COLO829 (cell line): ENCODE results near the gene DNAH1.

Experiments used
- DNase-seq: peaks from one replicate; pipeline ENCODE4 v3.0.0; 2012; ENCODE audit warnings: low spot score

Gene DNAH1

GRCh38 chr3:52391096-52391495, 75.0 kb downstream of the DNAH1 start:
- DNase-seq, result no peak

GRCh38 chr3:52392216-52392930, 76.3 kb downstream of the DNAH1 start:
- DNase-seq, result no peak

- DNase-seq, result no peak
Measured at GRCh38 chr3:52393131-52393807, 77.2 kb downstream of the DNAH1 start.

GRCh38 chr3:52393959-52394670, 78.0 kb downstream of the DNAH1 start:
- no peak for DNase-seq

- DNase-seq, result no peak
Measured at GRCh38 chr3:52394751-52395502, 78.8 kb downstream of the DNAH1 start.

GRCh38 chr3:52395503-52395865, 79.4 kb downstream of the DNAH1 start:
- DNase-seq, result no peak

GRCh38 chr3:52396011-52396906, 80.1 kb downstream of the DNAH1 start:
- no peak for DNase-seq

- no peak for DNase-seq
Measured at GRCh38 chr3:52396907-52397591, 80.9 kb downstream of the DNAH1 start.

GRCh38 chr3:52397676-52398399, 81.7 kb downstream of the DNAH1 start:
- no peak for DNase-seq

- DNase-seq, result no peak
Measured at GRCh38 chr3:52398670-52399081, 82.6 kb downstream of the DNAH1 start.

- no peak for DNase-seq
Measured at GRCh38 chr3:52399131-52399530, 83.0 kb downstream of the DNAH1 start.

GRCh38 chr3:52399593-52399992, 83.5 kb downstream of the DNAH1 start:
- no peak for DNase-seq

- DNase-seq, result no peak
Measured at GRCh38 chr3:52400275-52400793, 84.2 kb downstream of the DNAH1 start.

GRCh38 chr3:52401021-52401420, 84.9 kb downstream of the DNAH1 start:
- no peak for DNase-seq

- DNase-seq, result no peak
Measured at GRCh38 chr3:52401551-52401950, 85.4 kb downstream of the DNAH1 start.

GRCh38 chr3:52402101-52402521, 86.0 kb downstream of the DNAH1 start:
- no peak for DNase-seq

- no peak for DNase-seq
Measured at GRCh38 chr3:52402706-52403270, 86.7 kb downstream of the DNAH1 start.

- DNase-seq, result no peak
Measured at GRCh38 chr3:52403271-52403841, 87.2 kb downstream of the DNAH1 start.

- no peak for DNase-seq
Measured at GRCh38 chr3:52403955-52404354, 87.8 kb downstream of the DNAH1 start.
